GM12873 (cell line): ENCODE measurements around the gene WBP2.
A peak's percentile ranks its signal among the peaks of the same experiment; 100 is the strongest.

Experiments used
- TF ChIP-seq, protein P1 (sequence below): IDR thresholded peaks from 2 replicates; pipeline ENCODE4 v1.5.1; 2012; ENCODE audit warnings: low read depth, mild to moderate bottlenecking, moderate library complexity, low read length, control low read depth; ENCODE audit not compliant: insufficient read depth; ENCODE audit errors: missing control alignments

The WBP2 gene

DNA sequence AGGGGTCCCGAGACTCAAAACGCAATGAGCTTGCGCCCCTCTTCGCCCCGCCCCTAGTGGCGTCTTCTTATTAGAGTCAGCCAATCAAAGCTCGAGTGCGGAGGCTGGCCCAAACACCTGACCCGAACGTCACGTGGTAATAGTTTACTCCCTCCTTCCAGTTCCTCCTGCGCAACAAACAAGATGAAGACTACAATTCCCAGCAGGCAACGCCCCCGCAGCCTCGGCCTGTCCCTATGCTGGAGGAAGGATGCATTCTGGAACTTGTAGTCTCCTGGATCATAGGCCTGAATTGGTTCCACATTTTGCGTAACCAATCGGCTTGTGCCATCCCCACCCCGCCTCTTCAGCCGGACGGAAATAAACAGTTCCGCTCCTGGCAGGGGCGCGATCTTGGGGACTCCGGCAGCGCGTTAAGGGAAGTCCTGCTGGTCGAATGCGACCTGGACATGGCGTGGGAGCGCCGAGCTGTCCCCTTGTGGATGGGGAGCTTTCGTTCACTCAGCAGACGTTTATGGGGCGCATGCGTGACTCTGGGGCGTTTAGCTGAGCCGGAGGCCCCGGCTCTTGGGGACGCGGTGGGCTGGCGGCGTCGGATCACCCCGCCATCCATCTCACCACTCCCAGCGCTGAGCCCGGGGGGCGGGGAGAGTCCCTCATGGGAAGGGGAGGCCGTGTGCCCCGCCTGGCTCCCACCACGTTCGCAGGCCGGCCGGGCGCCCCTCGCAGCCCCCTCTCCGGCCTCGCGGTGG is at the start of gene WBP2:
Gene WBP2, minus strand, starts transcription at position 26 of the 752 bp plus-strand sequence. CDS start 38 bp downstream, outside the sequence.
- TF ChIP-seq, protein P1, sequence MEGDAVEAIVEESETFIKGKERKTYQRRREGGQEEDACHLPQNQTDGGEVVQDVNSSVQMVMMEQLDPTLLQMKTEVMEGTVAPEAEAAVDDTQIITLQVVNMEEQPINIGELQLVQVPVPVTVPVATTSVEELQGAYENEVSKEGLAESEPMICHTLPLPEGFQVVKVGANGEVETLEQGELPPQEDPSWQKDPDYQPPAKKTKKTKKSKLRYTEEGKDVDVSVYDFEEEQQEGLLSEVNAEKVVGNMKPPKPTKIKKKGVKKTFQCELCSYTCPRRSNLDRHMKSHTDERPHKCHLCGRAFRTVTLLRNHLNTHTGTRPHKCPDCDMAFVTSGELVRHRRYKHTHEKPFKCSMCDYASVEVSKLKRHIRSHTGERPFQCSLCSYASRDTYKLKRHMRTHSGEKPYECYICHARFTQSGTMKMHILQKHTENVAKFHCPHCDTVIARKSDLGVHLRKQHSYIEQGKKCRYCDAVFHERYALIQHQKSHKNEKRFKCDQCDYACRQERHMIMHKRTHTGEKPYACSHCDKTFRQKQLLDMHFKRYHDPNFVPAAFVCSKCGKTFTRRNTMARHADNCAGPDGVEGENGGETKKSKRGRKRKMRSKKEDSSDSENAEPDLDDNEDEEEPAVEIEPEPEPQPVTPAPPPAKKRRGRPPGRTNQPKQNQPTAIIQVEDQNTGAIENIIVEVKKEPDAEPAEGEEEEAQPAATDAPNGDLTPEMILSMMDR, result peak; percentile 37

DNA sequence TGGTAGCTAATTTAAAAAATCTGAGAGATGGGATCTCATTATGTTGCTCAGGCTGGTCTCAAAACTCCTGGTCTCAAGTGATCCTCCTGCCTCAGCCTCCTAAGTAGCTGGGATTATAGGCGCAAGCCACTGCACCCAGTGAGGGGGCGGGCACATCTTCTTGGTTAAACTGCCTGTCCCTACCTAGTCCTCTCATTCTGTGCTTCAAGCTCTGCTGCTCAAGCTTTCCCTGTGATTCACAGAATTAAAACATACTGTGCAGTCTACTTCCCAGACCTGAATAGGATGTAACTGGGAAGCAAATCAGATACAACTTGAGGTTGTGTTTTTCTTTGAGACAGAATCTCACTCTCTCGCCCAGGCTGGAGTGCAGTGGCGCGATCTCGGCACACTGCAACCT is 47.3 kb upstream of the WBP2 start:
- TF ChIP-seq, protein P1, result no peak

GRCh38 chr17:75901727-75902126 is 46.6 kb upstream of the WBP2 start:
- TF ChIP-seq, protein P1, result no peak

DNA sequence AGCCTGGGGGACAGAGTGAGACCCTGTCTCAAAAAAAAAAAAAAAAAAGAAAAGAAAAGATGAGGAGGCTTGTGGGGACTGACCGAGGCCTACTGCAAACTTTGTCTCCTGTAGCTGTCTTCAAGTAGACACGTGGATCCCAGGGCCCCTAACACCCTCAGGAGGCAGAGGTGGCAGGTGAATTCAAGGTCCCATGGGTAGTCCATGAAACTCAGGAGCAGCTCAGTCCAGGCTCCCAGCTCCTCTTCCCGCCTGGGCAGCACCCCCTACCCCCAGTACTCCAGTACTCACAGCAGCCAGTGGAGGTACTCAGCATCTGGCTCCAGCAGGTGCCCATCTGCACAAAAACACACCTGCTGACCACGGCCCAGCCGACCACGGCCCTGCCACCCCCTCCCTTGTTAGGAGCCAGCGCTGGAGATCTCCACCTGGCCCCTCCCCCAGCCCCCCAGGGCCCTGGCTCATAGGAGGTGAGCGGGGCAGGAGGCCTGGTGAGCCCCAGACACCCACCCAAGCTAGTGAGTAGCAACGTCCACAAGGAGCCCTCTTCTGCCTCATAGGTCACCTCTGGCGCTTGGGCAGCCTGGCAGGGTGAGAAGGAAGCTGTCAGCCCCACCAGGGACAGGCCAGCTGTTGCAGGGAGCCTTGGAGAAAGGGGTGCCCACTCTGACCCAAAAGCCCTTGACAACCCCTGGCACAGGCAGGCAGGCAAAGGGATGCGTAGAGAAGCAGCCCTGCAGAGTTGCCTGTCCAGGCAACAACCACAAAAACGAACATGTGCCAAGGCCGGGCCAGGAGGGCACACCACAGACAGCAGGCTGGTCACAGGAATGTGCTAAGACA is 45.8 kb upstream of the WBP2 start:
- TF ChIP-seq, protein P1, result no peak

- TF ChIP-seq, protein P1, result no peak
These were observed 44.8 kb upstream of the WBP2 start for GRCh38 chr17:75899767-75900468.

- TF ChIP-seq, protein P1, result no peak
These were observed 44.2 kb upstream of the WBP2 start for GRCh38 chr17:75899353-75899752.

- TF ChIP-seq, protein P1, result no peak
These were observed 43.7 kb upstream of the WBP2 start for GRCh38 chr17:75898791-75899190.
